A204.1 (cell line): ENCODE results near the gene DACT2.
"Not testable (repeated sequence)": the region's sequence is repeated elsewhere in the genome, so short reads cannot be mapped to it uniquely, and the experiment has no call there.

ENCODE experiments used
- FAIRE-seq: peaks from 2 replicates; lab custom pipeline; 2012; peaks lifted over from hg19 to GRCh38; lab: Jason Lieb, UNC

DACT2 gene

GRCh38 chr6:168280020-168280898 lies 39.3 kb downstream of the DACT2 start:
- FAIRE-seq = no peak

- FAIRE-seq = no peak
These were observed 40.1 kb downstream of the DACT2 start for GRCh38 chr6:168279403-168279935.

- FAIRE-seq = no peak
These were observed 40.7 kb downstream of the DACT2 start for GRCh38 chr6:168278904-168279303.

DNA sequence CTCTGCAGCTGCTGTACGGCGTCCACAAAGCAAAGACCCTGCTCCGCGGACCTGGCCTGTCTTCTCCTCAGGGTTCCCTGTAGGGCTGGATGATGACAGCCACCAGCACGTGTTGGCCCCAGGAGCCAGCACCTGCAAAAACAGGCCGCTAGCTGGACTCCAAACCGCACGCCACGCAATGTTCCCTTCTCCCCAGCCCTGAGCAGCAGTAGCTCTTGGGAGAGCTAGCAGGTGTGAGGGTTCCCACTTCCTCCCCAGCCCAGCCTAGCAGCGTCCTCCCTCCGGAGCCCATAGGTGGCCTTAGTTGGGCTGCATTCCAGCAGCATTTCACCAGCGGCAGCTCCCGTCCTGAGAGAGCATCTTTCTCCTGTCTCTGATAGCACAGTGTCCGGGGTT lies 42.3 kb downstream of the DACT2 start:
- FAIRE-seq = no peak

- FAIRE-seq = no peak
These were observed 42.9 kb downstream of the DACT2 start for GRCh38 chr6:168276576-168277273.

DNA sequence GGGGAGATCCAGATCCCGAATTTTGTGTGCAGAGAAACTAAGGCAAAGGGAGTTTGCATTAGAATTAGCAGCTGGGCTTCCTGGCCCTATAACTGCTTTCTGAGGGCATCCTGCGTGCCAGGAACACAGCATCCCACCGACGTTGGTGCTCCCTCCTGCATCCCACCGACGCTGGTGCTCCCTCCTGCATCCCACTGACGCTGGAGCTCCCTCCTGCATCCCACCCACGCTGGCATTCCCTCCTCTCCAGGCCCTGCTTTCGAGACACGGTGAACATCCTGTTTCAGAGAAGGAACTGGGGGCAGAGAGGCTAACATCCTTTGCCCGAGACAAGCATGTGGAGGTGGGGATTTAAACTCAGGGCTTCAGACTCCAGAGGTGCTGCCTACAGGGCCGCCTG lies 44.4 kb downstream of the DACT2 start:
- no peak for FAIRE-seq

- no peak for FAIRE-seq
These were observed 45.3 kb downstream of the DACT2 start for GRCh38 chr6:168274037-168274952.

GRCh38 chr6:168273441-168274036 lies 46.0 kb downstream of the DACT2 start:
- no peak for FAIRE-seq

- FAIRE-seq = no peak
These were observed 46.9 kb downstream of the DACT2 start for GRCh38 chr6:168272415-168273325.

DNA sequence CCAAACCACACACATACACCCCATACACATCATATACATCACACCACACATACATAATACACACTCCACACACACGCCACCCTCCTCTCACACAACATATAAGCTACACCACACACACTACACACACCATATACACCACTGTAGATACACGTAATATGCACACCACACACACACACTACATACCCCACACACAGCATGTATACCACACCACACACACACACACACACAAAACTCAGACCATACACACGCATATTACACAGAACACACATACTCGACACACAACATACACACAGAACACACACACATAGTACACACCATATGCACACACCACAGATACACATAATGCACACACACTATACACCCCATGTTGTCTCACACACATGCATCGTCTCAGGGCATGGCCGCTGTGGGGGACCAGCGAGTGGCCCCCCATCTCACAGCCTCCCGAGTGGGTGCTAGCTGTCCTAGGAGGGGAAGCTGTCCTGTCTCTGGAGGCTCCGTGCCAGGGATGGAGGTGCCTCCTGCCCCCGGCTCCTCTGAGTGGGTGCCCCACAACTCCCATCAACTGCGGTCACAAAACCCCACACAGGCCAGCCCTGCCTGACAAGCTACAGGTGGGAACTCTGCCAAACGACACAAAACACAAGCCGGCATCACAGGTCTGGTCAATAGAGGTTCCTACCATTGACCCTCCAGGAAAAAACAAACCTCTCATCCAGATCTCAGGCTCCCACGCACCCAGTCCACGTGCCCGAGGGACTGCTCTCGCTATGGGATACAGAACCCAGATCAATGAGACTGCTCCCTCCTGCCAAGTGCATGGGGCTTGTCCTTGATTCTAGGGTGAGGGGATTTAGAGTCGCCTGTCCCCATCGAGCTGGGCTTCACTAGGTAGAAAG lies 49.1 kb downstream of the DACT2 start:
- no peak for FAIRE-seq

- no peak for FAIRE-seq
These were observed 49.9 kb downstream of the DACT2 start for GRCh38 chr6:168269455-168270243.

GRCh38 chr6:168268755-168269154 lies 50.8 kb downstream of the DACT2 start:
- FAIRE-seq = no peak

GRCh38 chr6:168267779-168268178 lies 51.8 kb downstream of the DACT2 start:
- FAIRE-seq = not testable (repeated sequence)

DNA sequence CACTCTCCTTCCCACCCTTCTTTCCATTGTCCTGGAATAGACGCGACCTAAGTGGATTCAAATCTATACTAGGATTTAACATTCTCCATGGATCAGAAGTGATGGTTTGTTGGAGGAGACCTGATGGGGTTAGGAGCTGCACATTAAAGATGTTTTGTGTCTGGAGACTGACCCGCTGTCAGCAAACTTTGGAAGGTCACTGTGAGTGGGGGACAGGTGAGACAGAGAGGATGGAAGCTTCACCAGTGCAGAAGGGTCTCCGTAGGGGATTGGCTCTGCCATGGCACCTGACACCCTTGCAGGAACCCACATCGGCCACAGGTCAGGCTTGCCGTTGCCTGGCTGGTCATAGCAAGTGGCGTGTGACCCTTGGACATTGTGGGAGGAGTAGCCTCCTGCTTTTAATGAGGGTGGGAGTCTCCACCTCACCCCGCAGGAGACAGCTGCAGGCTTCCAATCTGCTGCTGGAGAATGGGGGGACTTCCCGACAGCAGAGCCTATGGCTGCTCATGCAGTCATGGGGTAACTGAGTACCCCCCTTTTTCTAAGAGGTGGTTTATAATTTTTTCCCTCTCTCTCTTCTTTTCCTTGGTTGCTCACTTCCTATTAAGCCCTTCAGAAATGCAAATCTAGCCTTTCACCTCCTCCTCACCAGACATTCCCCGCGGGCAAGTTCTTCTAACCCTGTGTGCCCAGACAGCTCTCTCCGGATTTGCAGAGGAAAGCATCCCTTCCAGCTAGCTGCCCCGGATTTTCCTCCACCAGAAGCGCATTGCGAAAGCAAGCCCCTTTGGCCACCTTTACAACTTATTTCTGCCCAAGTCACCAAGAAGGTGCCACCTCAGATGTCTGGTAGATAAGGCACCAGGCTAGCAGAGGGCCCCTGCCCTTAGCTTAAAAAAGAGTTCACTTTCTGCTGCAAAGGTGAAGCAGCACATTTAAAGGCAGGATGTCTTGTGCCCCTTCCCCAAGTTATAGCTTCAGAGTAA lies 53.5 kb downstream of the DACT2 start:
- FAIRE-seq = no peak

- FAIRE-seq = no peak
These were observed 54.2 kb downstream of the DACT2 start for GRCh38 chr6:168265394-168265793.

DNA sequence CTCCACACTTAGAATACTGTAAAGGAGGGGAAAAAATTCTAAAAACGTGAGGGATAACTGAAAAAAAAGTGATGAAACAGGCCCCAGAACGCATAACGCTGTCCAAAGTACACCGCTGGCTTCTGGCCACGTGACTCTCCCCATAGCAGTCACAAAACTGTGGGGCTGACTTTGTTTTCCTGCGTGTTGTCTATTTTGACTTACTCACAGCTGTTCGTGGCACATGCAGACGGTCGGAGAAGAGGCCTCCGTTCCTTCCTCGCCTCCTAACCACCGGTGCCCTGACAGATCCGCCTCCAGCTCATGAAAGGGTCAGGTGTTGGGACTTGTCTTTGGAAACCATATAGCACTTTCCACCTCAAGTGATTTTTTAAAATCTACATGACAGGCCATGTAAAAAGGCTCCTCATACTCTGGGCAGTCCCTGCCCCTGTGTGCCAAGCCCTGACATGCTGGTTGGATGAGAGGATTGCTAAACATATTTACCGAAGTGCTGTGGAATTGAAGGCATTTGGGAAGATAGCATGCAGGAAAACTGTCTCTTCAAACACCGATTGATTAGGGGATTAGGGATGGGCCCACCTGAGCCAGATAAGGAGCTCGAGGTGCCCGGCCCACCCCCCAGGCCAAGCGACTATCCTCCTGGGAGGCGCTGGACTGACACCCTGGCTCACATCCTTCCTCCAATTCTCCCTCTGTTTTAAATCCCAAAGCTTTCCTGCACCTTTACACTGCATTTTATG lies 54.8 kb downstream of the DACT2 start:
- no peak for FAIRE-seq

GRCh38 chr6:168263351-168263905 lies 56.1 kb downstream of the DACT2 start:
- FAIRE-seq = no peak
